Midbrain (tissue), 1 donor: Measurements from ENCODE around the gene FRAT1.

Experiments used
- DNase-seq: peaks from one replicate; lab custom pipeline; 2025; lab: John Stamatoyannopoulos, UW

The FRAT1 gene

GRCh38 chr10:97307866-97308780 lies 10.9 kb upstream of the FRAT1 start:
- DNase-seq = no peak

GRCh38 chr10:97311111-97311626 lies 7.9 kb upstream of the FRAT1 start:
- no peak for DNase-seq

GRCh38 chr10:97312897-97313296 lies 6.2 kb upstream of the FRAT1 start:
- DNase-seq = no peak

GRCh38 chr10:97314671-97315070 lies 4.4 kb upstream of the FRAT1 start:
- no peak for DNase-seq

- DNase-seq = peak; percentile 46
Observed at GRCh38 chr10:97319671-97320479, 804 bp downstream of the FRAT1 start.

- DNase-seq = no peak
Observed at GRCh38 chr10:97320480-97321031, 1.5 kb downstream of the FRAT1 start.

GRCh38 chr10:97321032-97321803 lies 2.1 kb downstream of the FRAT1 start:
- DNase-seq = peak; percentile 70

GRCh38 chr10:97321804-97322190 lies 2.7 kb downstream of the FRAT1 start:
- DNase-seq = peak; percentile 57

- DNase-seq = no peak
Observed at GRCh38 chr10:97323501-97323900, 4.4 kb downstream of the FRAT1 start.

- no peak for DNase-seq
Observed at GRCh38 chr10:97325754-97326153, 6.7 kb downstream of the FRAT1 start.

GRCh38 chr10:97327348-97328294 lies 8.6 kb downstream of the FRAT1 start:
- no peak for DNase-seq

- DNase-seq = no peak
Observed at GRCh38 chr10:97328646-97329453, 9.8 kb downstream of the FRAT1 start.

GRCh38 chr10:97329766-97330165 lies 10.7 kb downstream of the FRAT1 start:
- no peak for DNase-seq

- no peak for DNase-seq
Observed at GRCh38 chr10:97331153-97331703, 12.2 kb downstream of the FRAT1 start.

GRCh38 chr10:97332591-97333350 lies 13.7 kb downstream of the FRAT1 start:
- peak; percentile 58 for DNase-seq

- DNase-seq = peak; percentile 33
Observed at GRCh38 chr10:97333351-97333600, 14.2 kb downstream of the FRAT1 start.

- DNase-seq = no peak
Observed at GRCh38 chr10:97333601-97334369, 14.7 kb downstream of the FRAT1 start.
